OCI-LY1 (cell line): Measurements from ENCODE around the gene ANTXR1.

Experiments
- H2AFZ ChIP-seq: fragments of 200-600 bp; sonication (generic), shearing (Covaris generic); 2 replicates; pipeline ENCODE4 v1.6.0; 2014; ENCODE audit warnings: antibody characterized with exemption, mild to moderate bottlenecking, low read length
- H3F3A ChIP-seq: fragments of 200-600 bp; sonication (generic), shearing (Covaris generic); 2 replicates; pipeline ENCODE4 v1.6.0; 2014; ENCODE audit warnings: mild to moderate bottlenecking, antibody characterized with exemption, low read length, moderate library complexity; ENCODE audit not compliant: insufficient read depth
- H3K27ac ChIP-seq: fragments of 200-600 bp; sonication (generic); 2 replicates; pipeline ENCODE4 v1.5.1; 2014; ENCODE audit warnings: low read length, mixed run types, mild to moderate bottlenecking, low read depth; ENCODE audit not compliant: poor library complexity, severe bottlenecking
- H3K27me3 ChIP-seq: fragments of 200-600 bp; sonication (generic); 2 replicates; pipeline ENCODE4 v1.6.0; 2014; ENCODE audit warnings: antibody characterized with exemption, mild to moderate bottlenecking, low read length, moderate library complexity; ENCODE audit not compliant: insufficient read depth
- H3K36me3 ChIP-seq: fragments of 200-600 bp; sonication (generic); 2 replicates; pipeline ENCODE4 v1.6.1; 2014; ENCODE audit warnings: mild to moderate bottlenecking, antibody characterized with exemption, low read length, moderate library complexity, mixed read lengths; ENCODE audit not compliant: insufficient read depth
- H3K4me1 ChIP-seq: fragments of 200-600 bp; sonication (generic); 2 replicates; pipeline ENCODE4 v1.5.1; 2014; ENCODE audit warnings: mild to moderate bottlenecking, low read length, moderate library complexity; ENCODE audit not compliant: insufficient read depth, severe bottlenecking
- H3K4me2 ChIP-seq: fragments of 200-600 bp; sonication (generic), shearing (Covaris generic); 2 replicates; pipeline ENCODE4 v1.6.1; 2014; ENCODE audit warnings: low read length
- H3K4me3 ChIP-seq: fragments of 200-600 bp; sonication (generic); 2 replicates; pipeline ENCODE4 v1.5.1; 2014; ENCODE audit warnings: low read length, low read depth, mild to moderate bottlenecking, mixed read lengths; ENCODE audit not compliant: poor library complexity, severe bottlenecking
- H3K79me2 ChIP-seq: fragments of 200-600 bp; shearing (Covaris generic); 2 replicates; pipeline ENCODE4 v1.6.1; 2016; ENCODE audit warnings: mixed run types, low read length, mixed read lengths; ENCODE audit not compliant: insufficient read depth
- H3K9ac ChIP-seq: fragments of 200-600 bp; sonication (generic), shearing (Covaris generic); 2 replicates; pipeline ENCODE4 v1.6.1; 2014; ENCODE audit warnings: mild to moderate bottlenecking, low read length, mixed read lengths
- H3K9me2 ChIP-seq: fragments of 200-600 bp; sonication (generic), shearing (Covaris generic); 2 replicates; pipeline ENCODE4 v1.6.1; 2014; ENCODE audit warnings: low read depth, mild to moderate bottlenecking, low read length, mixed read lengths
- H3K9me3 ChIP-seq: fragments of 200-600 bp; shearing (Covaris generic); 2 replicates; pipeline ENCODE4 v1.6.1; 2014; ENCODE audit warnings: low read length, mixed read lengths
- H4K20me1 ChIP-seq: fragments of 200-600 bp; sonication (generic), shearing (Covaris generic); 2 replicates; pipeline ENCODE4 v1.6.0; 2016; ENCODE audit warnings: mild to moderate bottlenecking, low read length; ENCODE audit not compliant: insufficient read depth
- EZH2 ChIP-seq: fragments of 200-600 bp; sonication (generic), shearing (Covaris generic); IDR thresholded peaks from 2 replicates; pipeline ENCODE4 v1.8.0; 2017; ENCODE audit warnings: borderline replicate concordance, mixed run types, mild to moderate bottlenecking, antibody characterized with exemption, low read length, moderate library complexity, mixed read lengths
- TF ChIP-seq, protein P1 (sequence below): fragments of 200-600 bp; sonication (generic), shearing (Covaris generic); IDR thresholded peaks from 2 replicates; pipeline ENCODE4 v1.5.1; 2017; ENCODE audit warnings: mild to moderate bottlenecking, antibody characterized with exemption, low read length, moderate library complexity, mixed read lengths

ANTXR1 gene

GRCh38 chr2:69134306-69134945 lies 121.4 kb downstream of the ANTXR1 start:
- Histone ChIP-seq H3K27ac (no peak overlapping the region), H3K9me2 (no peaks in the 10 kb centered on the region), H3F3A (no peaks in the 10 kb centered on the region), H3K4me3 (no peak overlapping the region), H2AFZ (no peak overlapping the region), H3K4me1 (no peaks in the 10 kb centered on the region), H3K79me2 (no peaks in the 10 kb centered on the region), H3K4me2 (no peak overlapping the region), H4K20me1 (no peaks in the 10 kb centered on the region), H3K36me3 (no peaks in the 10 kb centered on the region), H3K9me3 (no peaks in the 10 kb centered on the region), H3K27me3 (no peaks in the 10 kb centered on the region), H3K9ac (no peak overlapping the region)
- TF ChIP-seq, protein P1, sequence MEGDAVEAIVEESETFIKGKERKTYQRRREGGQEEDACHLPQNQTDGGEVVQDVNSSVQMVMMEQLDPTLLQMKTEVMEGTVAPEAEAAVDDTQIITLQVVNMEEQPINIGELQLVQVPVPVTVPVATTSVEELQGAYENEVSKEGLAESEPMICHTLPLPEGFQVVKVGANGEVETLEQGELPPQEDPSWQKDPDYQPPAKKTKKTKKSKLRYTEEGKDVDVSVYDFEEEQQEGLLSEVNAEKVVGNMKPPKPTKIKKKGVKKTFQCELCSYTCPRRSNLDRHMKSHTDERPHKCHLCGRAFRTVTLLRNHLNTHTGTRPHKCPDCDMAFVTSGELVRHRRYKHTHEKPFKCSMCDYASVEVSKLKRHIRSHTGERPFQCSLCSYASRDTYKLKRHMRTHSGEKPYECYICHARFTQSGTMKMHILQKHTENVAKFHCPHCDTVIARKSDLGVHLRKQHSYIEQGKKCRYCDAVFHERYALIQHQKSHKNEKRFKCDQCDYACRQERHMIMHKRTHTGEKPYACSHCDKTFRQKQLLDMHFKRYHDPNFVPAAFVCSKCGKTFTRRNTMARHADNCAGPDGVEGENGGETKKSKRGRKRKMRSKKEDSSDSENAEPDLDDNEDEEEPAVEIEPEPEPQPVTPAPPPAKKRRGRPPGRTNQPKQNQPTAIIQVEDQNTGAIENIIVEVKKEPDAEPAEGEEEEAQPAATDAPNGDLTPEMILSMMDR = no peak
- TF ChIP-seq EZH2 = no peak

DNA sequence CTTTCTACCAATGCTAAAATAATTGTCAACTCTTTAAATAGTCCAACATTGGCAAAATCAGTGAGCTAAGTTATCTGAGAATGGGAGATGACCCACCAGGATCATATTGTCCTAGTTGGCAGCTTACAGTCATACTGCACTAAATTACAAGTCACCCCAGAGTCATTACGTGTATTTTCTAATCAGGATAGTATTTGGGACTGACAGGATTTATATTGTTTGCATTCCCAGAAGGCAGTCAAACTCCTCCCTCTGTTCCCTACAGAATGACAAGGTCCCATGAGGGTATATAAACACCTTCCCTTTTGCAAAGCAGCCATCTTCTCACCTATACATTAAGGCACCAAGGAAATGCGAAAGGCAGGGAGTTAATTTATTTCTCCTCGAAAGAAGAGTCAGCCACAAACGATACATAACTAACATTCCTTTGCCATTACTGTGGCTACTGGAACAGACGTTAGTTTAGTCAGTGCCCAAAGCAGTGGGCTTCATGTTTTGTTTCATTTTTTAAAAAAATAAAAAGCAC lies 125.3 kb downstream of the ANTXR1 start:
- no peak overlapping the region for H3K9ac ChIP-seq
- no peaks in the 10 kb centered on the region for H3K9me2 ChIP-seq
- H3K27ac ChIP-seq = no peak overlapping the region
- H3F3A ChIP-seq = no peaks in the 10 kb centered on the region
- H3K36me3 ChIP-seq = no peaks in the 10 kb centered on the region
- no peak overlapping the region for H2AFZ ChIP-seq
- no peaks in the 10 kb centered on the region for H3K9me3 ChIP-seq
- no peak for TF ChIP-seq EZH2
- TF ChIP-seq, protein P1 = no peak
- no peaks in the 10 kb centered on the region for H4K20me1 ChIP-seq
- H3K27me3 ChIP-seq = no peaks in the 10 kb centered on the region
- no peak overlapping the region for H3K4me2 ChIP-seq
- no peak overlapping the region for H3K4me3 ChIP-seq
- H3K79me2 ChIP-seq = no peaks in the 10 kb centered on the region
- H3K4me1 ChIP-seq = no peaks in the 10 kb centered on the region

DNA sequence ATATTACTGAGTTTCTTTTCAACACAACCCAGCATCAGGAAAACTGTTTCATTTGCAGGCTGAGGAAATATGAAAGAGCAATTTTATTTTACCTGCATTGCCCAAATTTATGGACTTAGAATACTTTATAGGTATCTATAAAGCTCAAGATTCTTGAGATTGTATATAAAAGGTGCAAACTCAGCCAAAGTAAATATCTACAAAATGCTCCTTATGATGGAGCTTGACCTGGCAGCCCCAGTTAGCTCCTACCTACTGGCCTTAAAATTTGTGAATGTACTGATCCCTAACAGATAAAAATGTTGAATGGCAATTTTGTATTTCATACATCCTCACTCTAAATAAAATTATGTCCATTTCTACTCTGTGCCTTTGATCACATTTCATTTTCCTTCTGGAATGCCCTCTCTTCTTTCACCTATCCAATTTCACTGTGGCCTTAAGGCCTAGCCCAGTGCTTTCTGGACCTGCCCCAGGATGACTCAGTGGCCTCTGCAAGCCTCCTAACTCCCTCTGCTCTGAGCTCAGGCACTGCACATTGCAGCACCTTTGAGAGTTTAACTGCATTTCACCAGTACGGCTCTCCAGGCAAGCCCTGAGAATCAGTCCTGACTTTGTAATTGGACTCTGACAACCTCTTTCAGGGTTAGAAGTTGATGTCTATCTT lies 125.9 kb downstream of the ANTXR1 start:
- Histone ChIP-seq H3K27me3 (no peaks in the 10 kb centered on the region), H3K4me2 (no peak overlapping the region), H3K79me2 (no peaks in the 10 kb centered on the region), H3K4me3 (no peak overlapping the region), H2AFZ (no peak overlapping the region), H3K36me3 (no peaks in the 10 kb centered on the region), H3F3A (no peaks in the 10 kb centered on the region), H3K9me3 (no peaks in the 10 kb centered on the region), H4K20me1 (no peaks in the 10 kb centered on the region), H3K9ac (no peak overlapping the region), H3K4me1 (no peaks in the 10 kb centered on the region), H3K9me2 (no peaks in the 10 kb centered on the region), H3K27ac (no peak overlapping the region)
- TF ChIP-seq EZH2 = no peak
- TF ChIP-seq, protein P1 = no peak
